ENCODE results near the gene SP7.
"Not testable (repeated sequence)": the region's sequence is repeated elsewhere in the genome, so short reads cannot be mapped to it uniquely, and the experiment has no call there.

GRCh38 chr12:53332339-53332738, 3.8 kb downstream of the SP7 start:
- not testable (repeated sequence) for TF ChIP-seq EZH2 (IDR thresholded peaks at IDR 0.05; ENCODE audit: insufficient read depth, poor library complexity, severe bottlenecking); EZH2phosphoT487 (IDR thresholded peaks at IDR 0.05; ENCODE audit: insufficient read depth, low read depth)

All from GM23248 (cell line).